Fibroblast of gingiva (primary cell): ENCODE data around the gene SH3GLB1.
A peak's percentile ranks its signal among the peaks of the same experiment; 100 is the strongest.

Source experiments
- DNase-seq: peaks from one replicate; pipeline ENCODE4 v3.0.0-alpha.2; 2011; ENCODE audit warnings: low read depth

The SH3GLB1 gene

GRCh38 chr1:86773341-86774288 is 69.2 kb downstream of the SH3GLB1 start:
- no peak for DNase-seq

GRCh38 chr1:86774305-86775295 is 70.2 kb downstream of the SH3GLB1 start:
- peak; percentile 91 for DNase-seq

GRCh38 chr1:86775395-86775794 is 71.0 kb downstream of the SH3GLB1 start:
- no peak for DNase-seq

- peak; percentile 77 for DNase-seq
Observed at GRCh38 chr1:86776108-86776507, 71.7 kb downstream of the SH3GLB1 start.

- no peak for DNase-seq
Observed at GRCh38 chr1:86778569-86779239, 74.3 kb downstream of the SH3GLB1 start.

- DNase-seq = peak; percentile 63
Observed at GRCh38 chr1:86779308-86780191, 75.2 kb downstream of the SH3GLB1 start.

- DNase-seq = no peak
Observed at GRCh38 chr1:86782482-86782881, 78.1 kb downstream of the SH3GLB1 start.

- no peak for DNase-seq
Observed at GRCh38 chr1:86787621-86788020, 83.2 kb downstream of the SH3GLB1 start.

GRCh38 chr1:86788300-86789206 is 84.2 kb downstream of the SH3GLB1 start:
- peak; percentile 98 for DNase-seq

- DNase-seq = no peak
Observed at GRCh38 chr1:86795316-86795715, 90.9 kb downstream of the SH3GLB1 start.
